Activated naive CD8-positive, alpha-beta T cell treated with anti-CD3 and anti-CD28 coated beads, Interleukin-2, amount 50 U/mL, for 24 hours (primary cell): Measurements from ENCODE around the gene NEFH.

Experiments
- ATAC-seq: fragments of 150-1000 bp; cut with Tn5 transposase; one replicate; pipeline ENCODE4 v1.10.0; 2021
- DNase-seq: peaks from one replicate; pipeline ENCODE4 v3.0.0; 2021
- H3K27ac Mint-ChIP-seq: one replicate; pipeline ENCODE4 v1.8.0; 2021; ENCODE audit warnings: mild to moderate bottlenecking, mixed read lengths
- H3K27me3 Mint-ChIP-seq: one replicate; pipeline ENCODE4 v1.8.0; 2021; ENCODE audit warnings: mixed read lengths
- H3K36me3 Mint-ChIP-seq: one replicate; pipeline ENCODE4 v1.8.0; 2021; ENCODE audit warnings: low read depth, mixed read lengths
- H3K4me1 Mint-ChIP-seq: one replicate; pipeline ENCODE4 v1.8.0; 2021; ENCODE audit warnings: mixed read lengths
- H3K4me3 Mint-ChIP-seq: one replicate; pipeline ENCODE4 v1.8.0; 2021; ENCODE audit warnings: mild to moderate bottlenecking, moderate library complexity, mixed read lengths
- H3K9me3 Mint-ChIP-seq: one replicate; pipeline ENCODE4 v1.8.0; 2021; ENCODE audit warnings: mixed read lengths

The NEFH gene

DNA sequence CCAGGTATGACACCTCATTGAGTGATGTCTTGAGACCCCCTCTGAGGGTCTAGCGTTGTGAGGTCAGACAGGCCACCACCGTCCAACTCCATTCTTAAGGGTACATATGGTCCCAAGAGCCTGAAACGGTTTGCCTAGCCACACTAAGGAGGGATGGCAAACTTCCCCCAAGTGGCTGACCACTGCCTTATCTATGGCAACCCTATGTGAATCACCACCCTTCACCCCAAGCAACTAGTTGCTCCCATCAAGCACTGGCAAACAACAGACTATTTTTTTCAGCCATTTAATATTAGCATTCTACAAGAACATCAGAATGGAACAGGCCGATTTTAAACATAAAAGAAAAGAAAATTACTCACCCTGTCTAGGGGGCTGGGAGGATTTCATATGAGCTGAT is 50.7 kb downstream of the NEFH start:
- Mint-ChIP-seq H3K27ac (no peak overlapping the region), H3K36me3 (peaks cover 37% of the 10 kb centered on the region), H3K4me1 (no peaks in the 10 kb centered on the region), H3K27me3 (no peaks in the 10 kb centered on the region), H3K9me3 (no peaks in the 10 kb centered on the region), H3K4me3 (no peak overlapping the region)
- no peak for DNase-seq
- no peak for ATAC-seq

DNA sequence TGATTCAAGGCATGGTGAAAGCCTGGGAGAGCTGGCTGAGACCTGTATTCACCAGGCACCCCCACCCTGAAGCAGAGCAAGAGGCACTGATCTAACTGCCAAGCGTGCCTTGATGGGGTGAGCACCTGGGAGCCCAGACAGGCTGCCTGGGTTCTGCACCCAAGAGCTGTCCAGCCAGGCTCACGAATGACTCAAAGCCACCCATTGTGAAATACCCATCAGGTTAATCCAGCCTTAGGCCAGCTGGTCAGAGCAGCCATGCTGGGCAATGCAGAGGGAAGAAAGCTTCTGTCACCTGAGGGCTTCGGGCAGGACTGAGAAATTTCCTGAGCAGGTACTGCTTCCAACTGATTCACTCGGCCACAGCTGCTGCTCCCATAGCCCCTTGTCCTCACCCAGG is 51.4 kb downstream of the NEFH start:
- no peak overlapping the region for H3K27ac Mint-ChIP-seq

GRCh38 chr22:29536411-29536810 is 56.4 kb downstream of the NEFH start:
- no peak for ATAC-seq
- Mint-ChIP-seq H3K9me3 (no peaks in the 10 kb centered on the region), H3K27ac (no peak overlapping the region), H3K27me3 (no peaks in the 10 kb centered on the region), H3K4me1 (no peaks in the 10 kb centered on the region), H3K4me3 (no peak overlapping the region), H3K36me3 (peaks cover 52% of the 10 kb centered on the region)
- no peak for DNase-seq

More for the DNA sequence above, 51.4 kb downstream of the NEFH start:
- ATAC-seq (no peak), DNase-seq (no peak)
- Mint-ChIP-seq H3K4me3 (no peak overlapping the region), H3K4me1 (no peaks in the 10 kb centered on the region), H3K9me3 (no peaks in the 10 kb centered on the region), H3K36me3 (peaks cover 40% of the 10 kb centered on the region), H3K27me3 (no peaks in the 10 kb centered on the region)

DNA sequence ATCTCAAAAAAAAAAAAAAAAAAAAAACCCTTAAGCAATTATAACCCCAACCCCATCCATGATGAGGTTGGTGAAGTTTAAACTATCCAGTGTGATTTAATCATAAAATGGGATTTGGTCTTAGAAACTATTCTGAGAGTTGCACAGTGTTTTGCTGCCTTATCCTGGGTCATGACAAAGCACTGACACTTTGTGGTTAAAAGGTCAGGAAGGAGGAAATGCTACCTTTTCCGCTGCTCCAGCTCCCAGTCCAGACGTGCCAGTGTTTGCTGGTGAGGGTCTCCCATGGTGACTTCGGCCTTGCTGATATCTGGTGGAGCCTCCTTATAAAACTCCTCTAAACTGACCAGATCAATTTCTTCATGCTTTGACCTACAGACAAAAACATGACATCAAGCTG is 59.1 kb downstream of the NEFH start:
- Mint-ChIP-seq H3K4me1 (no peaks in the 10 kb centered on the region), H3K27ac (no peak overlapping the region), H3K27me3 (no peaks in the 10 kb centered on the region), H3K9me3 (no peaks in the 10 kb centered on the region), H3K36me3 (peaks cover 57% of the 10 kb centered on the region), H3K4me3 (no peak overlapping the region)
- ATAC-seq (no peak), DNase-seq (no peak)
